Duodenal mucosa (tissue), 2 donors: Measurements from ENCODE around the gene DYSF.

Source experiments
- H3K27ac ChIP-seq: one replicate; pipeline ENCODE4 v1.7.0; 2013; ENCODE audit warnings: low read depth, low read length
- H3K27me3 ChIP-seq, 2 donors: one replicate each; pipeline ENCODE4 v1.7.0; 2013; ENCODE audit warnings: low read length in 2 of 2, control low read depth in 1 of 2; ENCODE audit not compliant: insufficient read depth in 2 of 2, control insufficient read depth in 1 of 2
- H3K36me3 ChIP-seq, 2 donors: one replicate each; pipeline ENCODE4 v1.7.0; 2013; ENCODE audit warnings: low read length in 2 of 2, control low read depth in 1 of 2; ENCODE audit not compliant: insufficient read depth in 2 of 2, control insufficient read depth in 1 of 2
- H3K4me1 ChIP-seq, 2 donors: one replicate each; pipeline ENCODE4 v1.7.0; 2013; ENCODE audit warnings: low read length in 2 of 2, control low read depth in 1 of 2; ENCODE audit not compliant: insufficient read depth in 2 of 2, control insufficient read depth in 1 of 2
- H3K4me3 ChIP-seq, 2 donors: one replicate each; pipeline ENCODE4 v1.7.0; 2013; ENCODE audit warnings: low read length in 2 of 2, low read depth in 1 of 2
- H3K9ac ChIP-seq, 2 donors: one replicate each; pipeline ENCODE4 v1.7.0; 2013; ENCODE audit warnings: low read length in 2 of 2, low read depth in 1 of 2
- H3K9me3 ChIP-seq, 2 donors: one replicate each; pipeline ENCODE4 v1.7.0; 2013; ENCODE audit warnings: low read length in 2 of 2, control low read depth in 1 of 2; ENCODE audit not compliant: control insufficient read depth in 1 of 2

Gene DYSF

GRCh38 chr2:71555798-71556454 is 102.6 kb downstream of the DYSF start:
- H3K9me3 ChIP-seq, result no peaks in the 10 kb centered on the region
- no peak overlapping the region for H3K9ac ChIP-seq
- no peaks in the 10 kb centered on the region for H3K27me3 ChIP-seq
- H3K27ac ChIP-seq, result no peak overlapping the region
- peaks cover 5 to 8% of the 10 kb centered on the region in 2 donors for H3K4me1 ChIP-seq
- H3K36me3 ChIP-seq, result no peaks in the 10 kb centered on the region
- H3K4me3 ChIP-seq, result no peak overlapping the region

- H3K4me3 ChIP-seq, result no peak overlapping the region
- no peaks in the 10 kb centered on the region for H3K36me3 ChIP-seq
- no peak overlapping the region for H3K27ac ChIP-seq
These were observed 103.4 kb downstream of the DYSF start for GRCh38 chr2:71556692-71557250.

GRCh38 chr2:71557321-71557720 is 104.0 kb downstream of the DYSF start:
- no peak overlapping the region for H3K4me3 ChIP-seq
- no peak overlapping the region for H3K27ac ChIP-seq
- no peaks in the 10 kb centered on the region for H3K36me3 ChIP-seq
- H3K9ac ChIP-seq, result no peak overlapping the region
- no peaks in the 10 kb centered on the region for H3K9me3 ChIP-seq
- no peaks in the 10 kb centered on the region for H3K27me3 ChIP-seq
- peaks cover 5 to 8% of the 10 kb centered on the region in 2 donors for H3K4me1 ChIP-seq

More at GRCh38 chr2:71556692-71557250, 103.4 kb downstream of the DYSF start:
- Histone ChIP-seq H3K9me3 (no peaks in the 10 kb centered on the region), H3K27me3 (no peaks in the 10 kb centered on the region), H3K4me1 (peaks cover 5 to 8% of the 10 kb centered on the region in 2 donors), H3K9ac (no peak overlapping the region)

GRCh38 chr2:71558300-71559051 is 105.1 kb downstream of the DYSF start:
- H3K9ac ChIP-seq, result no peak overlapping the region
- H3K4me3 ChIP-seq, result no peak overlapping the region
- H3K27me3 ChIP-seq, result no peaks in the 10 kb centered on the region
- peaks cover 5 to 8% of the 10 kb centered on the region in 2 donors for H3K4me1 ChIP-seq
- no peaks in the 10 kb centered on the region for H3K9me3 ChIP-seq
- H3K36me3 ChIP-seq, result no peaks in the 10 kb centered on the region
- no peak overlapping the region for H3K27ac ChIP-seq

- H3K36me3 ChIP-seq, result no peaks in the 10 kb centered on the region
- H3K9ac ChIP-seq, result no peak overlapping the region
- no peaks in the 10 kb centered on the region for H3K9me3 ChIP-seq
- no peak overlapping the region for H3K4me3 ChIP-seq
- H3K27me3 ChIP-seq, result no peaks in the 10 kb centered on the region
- H3K27ac ChIP-seq, result no peak overlapping the region
- peaks cover 5 to 8% of the 10 kb centered on the region in 2 donors for H3K4me1 ChIP-seq
These were observed 105.9 kb downstream of the DYSF start for GRCh38 chr2:71559080-71559827.

GRCh38 chr2:71559828-71560637 is 106.7 kb downstream of the DYSF start:
- Histone ChIP-seq H3K9ac (no peak overlapping the region), H3K4me3 (no peak overlapping the region), H3K4me1 (peaks cover 5 to 8% of the 10 kb centered on the region in 2 donors), H3K27me3 (no peaks in the 10 kb centered on the region), H3K36me3 (no peaks in the 10 kb centered on the region), H3K9me3 (no peaks in the 10 kb centered on the region), H3K27ac (no peak overlapping the region)

GRCh38 chr2:71560638-71561011 is 107.3 kb downstream of the DYSF start:
- Histone ChIP-seq H3K4me1 (peaks cover 4 to 7% of the 10 kb centered on the region in 2 donors), H3K4me3 (no peak overlapping the region), H3K9me3 (no peaks in the 10 kb centered on the region), H3K27me3 (no peaks in the 10 kb centered on the region), H3K36me3 (no peaks in the 10 kb centered on the region), H3K27ac (no peak overlapping the region), H3K9ac (no peak overlapping the region)

GRCh38 chr2:71561441-71562267 is 108.3 kb downstream of the DYSF start:
- Histone ChIP-seq H3K9me3 (no peaks in the 10 kb centered on the region), H3K27ac (no peak overlapping the region), H3K4me3 (no peak overlapping the region), H3K9ac (no peak overlapping the region), H3K36me3 (no peaks in the 10 kb centered on the region), H3K4me1 (no peaks in the 10 kb centered on the region), H3K27me3 (no peaks in the 10 kb centered on the region)

GRCh38 chr2:71562518-71562917 is 109.2 kb downstream of the DYSF start:
- no peak overlapping the region for H3K4me3 ChIP-seq
- no peaks in the 10 kb centered on the region for H3K9me3 ChIP-seq
- no peaks in the 10 kb centered on the region for H3K4me1 ChIP-seq
- no peak overlapping the region for H3K9ac ChIP-seq
- no peaks in the 10 kb centered on the region for H3K27me3 ChIP-seq
- H3K27ac ChIP-seq, result no peak overlapping the region
- no peaks in the 10 kb centered on the region for H3K36me3 ChIP-seq
